Testis (tissue), 2 donors: ENCODE measurements around the gene LYAR.

Source experiments
- POLR2A ChIP-seq: fragments of 450-650 bp; IDR thresholded peaks from one replicate; pipeline ENCODE4 v1.6.1; 2017; ENCODE audit warnings: antibody characterized with exemption, mild to moderate bottlenecking, moderate library complexity
- TF ChIP-seq, protein P1 (sequence below), 3 experiments: fragments of 450-650 bp in 2 of 3; fragments of 200-600 bp in 1 of 3; sonication (generic) in 1 of 3; IDR thresholded peaks; one replicate each; pipeline ENCODE4 v1.5.1; 2016 to 2019; ENCODE audit warnings: antibody characterized with exemption in 3 of 3, mild to moderate bottlenecking in 2 of 3, moderate library complexity in 1 of 3

DNA sequence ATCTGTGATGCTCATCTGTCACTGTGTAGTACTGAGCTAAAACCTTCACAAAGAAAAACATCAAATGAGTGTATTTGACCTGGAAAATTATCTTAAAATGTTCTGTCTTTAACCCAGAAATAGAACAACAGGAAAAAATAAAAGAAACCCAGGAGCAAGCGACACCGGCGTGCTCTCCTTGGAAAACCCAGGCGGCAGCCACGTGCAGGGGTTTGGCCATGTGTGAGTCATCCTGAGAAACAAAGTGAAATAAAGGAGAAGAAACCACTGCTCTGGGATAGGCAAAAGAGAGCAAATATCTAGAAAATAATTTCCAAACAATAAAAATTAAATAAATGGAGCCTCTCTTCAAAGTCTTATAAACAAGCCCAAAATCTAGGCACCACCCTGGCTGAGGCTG is 22.0 kb downstream of the LYAR start:
- TF ChIP-seq POLR2A = no peak
- TF ChIP-seq, protein P1, sequence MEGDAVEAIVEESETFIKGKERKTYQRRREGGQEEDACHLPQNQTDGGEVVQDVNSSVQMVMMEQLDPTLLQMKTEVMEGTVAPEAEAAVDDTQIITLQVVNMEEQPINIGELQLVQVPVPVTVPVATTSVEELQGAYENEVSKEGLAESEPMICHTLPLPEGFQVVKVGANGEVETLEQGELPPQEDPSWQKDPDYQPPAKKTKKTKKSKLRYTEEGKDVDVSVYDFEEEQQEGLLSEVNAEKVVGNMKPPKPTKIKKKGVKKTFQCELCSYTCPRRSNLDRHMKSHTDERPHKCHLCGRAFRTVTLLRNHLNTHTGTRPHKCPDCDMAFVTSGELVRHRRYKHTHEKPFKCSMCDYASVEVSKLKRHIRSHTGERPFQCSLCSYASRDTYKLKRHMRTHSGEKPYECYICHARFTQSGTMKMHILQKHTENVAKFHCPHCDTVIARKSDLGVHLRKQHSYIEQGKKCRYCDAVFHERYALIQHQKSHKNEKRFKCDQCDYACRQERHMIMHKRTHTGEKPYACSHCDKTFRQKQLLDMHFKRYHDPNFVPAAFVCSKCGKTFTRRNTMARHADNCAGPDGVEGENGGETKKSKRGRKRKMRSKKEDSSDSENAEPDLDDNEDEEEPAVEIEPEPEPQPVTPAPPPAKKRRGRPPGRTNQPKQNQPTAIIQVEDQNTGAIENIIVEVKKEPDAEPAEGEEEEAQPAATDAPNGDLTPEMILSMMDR (IDR thresholded peaks at IDR 0.05) = no peak
